ENCODE results near the gene C16orf54. TPM values are rescaled to one million over a fixed set of nuclear protein-coding genes. Genes with fewer than 3 reads are reported as not detected.

The C16orf54 gene
- total and polyA plus RNA-seq, 9 of the 15 experiments (the other 6 are each of a cell fraction or from before 2014, with no cell fraction given) = 0.09 TPM; not detected in 8

- TF ChIP-seq POLR2H (tag; IDR thresholded peaks at IDR 0.05; ENCODE audit: low read depth) (no peak), ZNF316 (IDR thresholded peaks at IDR 0.05) (0 out of 2 replicates have a peak, but pooled peaks have one; percentile 12), XRCC4 (IDR thresholded peaks at IDR 0.05; ENCODE audit: extremely low read depth, insufficient read depth, insufficient read length) (no peak), CBFA2T3 (IDR thresholded peaks at IDR 0.05) (peak; percentile 53), C11orf30 (IDR thresholded peaks at IDR 0.05; ENCODE audit: low read depth) (no peak), BDP1 (IDR thresholded peaks at IDR 0.05; ENCODE audit: insufficient read depth, insufficient read length) (no peak), MBD2 (IDR thresholded peaks at IDR 0.05; ENCODE audit: borderline replicate concordance, low read depth) (no peak), RFX1 (IDR thresholded peaks at IDR 0.05) (no peak), IFI16 (CRISPR knock-in tag; IDR thresholded peaks at IDR 0.05) (no peak), ZBTB40 (IDR thresholded peaks at IDR 0.05) (no peak), ZBTB40 (CRISPR knock-in tag; IDR thresholded peaks at IDR 0.05) (no peak), ZKSCAN1 (IDR thresholded peaks at IDR 0.05; ENCODE audit: low read depth, low read length) (peak; percentile 84), THRB (CRISPR knock-in tag; conservative IDR thresholded peaks at IDR 0.05) (no peak), RBM15 (IDR thresholded peaks at IDR 0.05; ENCODE audit: insufficient read depth, low read length) (no peak), ZNF143 (CRISPR knock-in tag; IDR thresholded peaks at IDR 0.05) (no peak), SMAD2 (IDR thresholded peaks at IDR 0.05; ENCODE audit: low read depth, low read length) (no peak), ZBED1 (IDR thresholded peaks at IDR 0.05) (no peak), DNMT1 (IDR thresholded peaks at IDR 0.05) (no peak), ZC3H11A (IDR thresholded peaks at IDR 0.05; ENCODE audit: low read depth, low read length) (no peak), TRIM28 (IDR thresholded peaks at IDR 0.05) (no peak), ZEB2 (IDR thresholded peaks at IDR 0.05) (peak; percentile 46; the same call in 1 of the 2 replicates)
Observed at GRCh38 chr16:29791845-29792807, 46.3 kb upstream of the C16orf54 start (continued).
